HG03045 (cell line): ENCODE measurements around the gene NTRK3.

ENCODE experiments used
- ATAC-seq: cut with Tn5 transposase; IDR thresholded peaks from one replicate; pipeline ENCODE4 v1.9.1; 2021; ENCODE audit warnings: mild to moderate bottlenecking, moderate library complexity; ENCODE audit not compliant: unreplicated experiment

The NTRK3 gene

GRCh38 chr15:88232771-88233201, 23.8 kb downstream of the NTRK3 start:
- no peak for ATAC-seq

GRCh38 chr15:88231909-88232644, 24.5 kb downstream of the NTRK3 start:
- ATAC-seq = no peak

GRCh38 chr15:88230823-88231222, 25.7 kb downstream of the NTRK3 start:
- no peak for ATAC-seq

GRCh38 chr15:88225461-88225860, 31.1 kb downstream of the NTRK3 start:
- ATAC-seq = no peak

GRCh38 chr15:88223084-88223483, 33.5 kb downstream of the NTRK3 start:
- no peak for ATAC-seq

- ATAC-seq = no peak
Measured at GRCh38 chr15:88221836-88222235, 34.7 kb downstream of the NTRK3 start.

GRCh38 chr15:88220443-88221335, 35.9 kb downstream of the NTRK3 start:
- ATAC-seq = no peak

GRCh38 chr15:88219623-88220022, 36.9 kb downstream of the NTRK3 start:
- ATAC-seq = no peak

GRCh38 chr15:88218557-88219221, 37.9 kb downstream of the NTRK3 start:
- ATAC-seq = no peak

- no peak for ATAC-seq
Measured at GRCh38 chr15:88215066-88215648, 41.4 kb downstream of the NTRK3 start.

GRCh38 chr15:88209111-88209510, 47.4 kb downstream of the NTRK3 start:
- ATAC-seq = no peak

GRCh38 chr15:88208396-88208795, 48.1 kb downstream of the NTRK3 start:
- no peak for ATAC-seq

- ATAC-seq = no peak
Measured at GRCh38 chr15:88207565-88207964, 49.0 kb downstream of the NTRK3 start.

GRCh38 chr15:88204584-88204983, 52.0 kb downstream of the NTRK3 start:
- ATAC-seq = no peak

GRCh38 chr15:88202231-88202630, 54.3 kb downstream of the NTRK3 start:
- ATAC-seq = no peak

GRCh38 chr15:88201207-88201606, 55.3 kb downstream of the NTRK3 start:
- no peak for ATAC-seq

- ATAC-seq = no peak
Measured at GRCh38 chr15:88196961-88197360, 59.6 kb downstream of the NTRK3 start.

- ATAC-seq = no peak
Measured at GRCh38 chr15:88194162-88194561, 62.4 kb downstream of the NTRK3 start.

- no peak for ATAC-seq
Measured at GRCh38 chr15:88193415-88193814, 63.1 kb downstream of the NTRK3 start.

- ATAC-seq = no peak
Measured at GRCh38 chr15:88191812-88192165, 64.8 kb downstream of the NTRK3 start.

- no peak for ATAC-seq
Measured at GRCh38 chr15:88190232-88190631, 66.3 kb downstream of the NTRK3 start.
